Adrenal gland (tissue), 5 donors: Measurements from ENCODE around the gene KCTD10.

Experiments
- POLR2A ChIP-seq, 2 donors: fragments of 450-650 bp; IDR thresholded peaks; one replicate each; pipeline ENCODE4 v1.6.1; 2017; ENCODE audit warnings: antibody characterized with exemption in 2 of 2, mild to moderate bottlenecking in 2 of 2, moderate library complexity in 1 of 2
- TF ChIP-seq, protein P1 (sequence below), 6 experiments: fragments of 450-650 bp in 4 of 6; fragments of 200-600 bp in 2 of 6; sonication (generic) in 1 of 6; IDR thresholded peaks; 1 replicate in 5 of 6; 2 replicates in 1 of 6; pipeline versions ENCODE4 v1.5.1 to v1.8.0; 2016 to 2021; ENCODE audit warnings: antibody characterized with exemption in 6 of 6, mild to moderate bottlenecking in 2 of 6, moderate library complexity in 1 of 6
- donor health status: DM: no; HTN: no; CAD: no.

DNA sequence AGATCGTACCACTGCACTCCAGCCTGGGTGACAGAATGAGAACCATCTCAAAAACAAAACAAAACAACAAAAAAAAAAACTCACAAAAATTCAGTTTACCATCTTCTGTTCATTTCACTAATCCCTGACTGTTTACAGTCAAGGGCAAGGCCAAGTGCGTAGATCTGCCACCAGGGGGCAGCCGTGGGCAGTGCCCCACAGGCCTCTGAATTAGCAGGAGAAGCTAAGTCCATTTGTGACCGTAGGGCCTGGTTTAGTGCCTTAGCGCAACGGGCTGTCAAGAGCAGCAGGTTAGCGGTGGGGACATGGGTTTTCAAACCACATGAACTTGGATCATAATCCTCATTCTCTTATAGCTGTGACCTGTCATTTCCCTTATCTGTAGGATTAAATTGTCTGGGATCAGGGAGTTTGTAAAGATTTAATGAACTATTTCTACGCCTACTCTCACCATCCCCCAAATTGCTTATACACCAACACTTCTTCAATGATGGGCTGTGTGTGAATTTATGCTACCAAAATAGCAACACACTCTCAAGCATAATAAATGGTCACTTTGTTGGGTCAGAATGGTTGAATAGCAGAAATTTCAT, 49.0 kb downstream of the KCTD10 start:
- TF ChIP-seq, protein P1, sequence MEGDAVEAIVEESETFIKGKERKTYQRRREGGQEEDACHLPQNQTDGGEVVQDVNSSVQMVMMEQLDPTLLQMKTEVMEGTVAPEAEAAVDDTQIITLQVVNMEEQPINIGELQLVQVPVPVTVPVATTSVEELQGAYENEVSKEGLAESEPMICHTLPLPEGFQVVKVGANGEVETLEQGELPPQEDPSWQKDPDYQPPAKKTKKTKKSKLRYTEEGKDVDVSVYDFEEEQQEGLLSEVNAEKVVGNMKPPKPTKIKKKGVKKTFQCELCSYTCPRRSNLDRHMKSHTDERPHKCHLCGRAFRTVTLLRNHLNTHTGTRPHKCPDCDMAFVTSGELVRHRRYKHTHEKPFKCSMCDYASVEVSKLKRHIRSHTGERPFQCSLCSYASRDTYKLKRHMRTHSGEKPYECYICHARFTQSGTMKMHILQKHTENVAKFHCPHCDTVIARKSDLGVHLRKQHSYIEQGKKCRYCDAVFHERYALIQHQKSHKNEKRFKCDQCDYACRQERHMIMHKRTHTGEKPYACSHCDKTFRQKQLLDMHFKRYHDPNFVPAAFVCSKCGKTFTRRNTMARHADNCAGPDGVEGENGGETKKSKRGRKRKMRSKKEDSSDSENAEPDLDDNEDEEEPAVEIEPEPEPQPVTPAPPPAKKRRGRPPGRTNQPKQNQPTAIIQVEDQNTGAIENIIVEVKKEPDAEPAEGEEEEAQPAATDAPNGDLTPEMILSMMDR (IDR thresholded peaks at IDR 0.05): peak; percentile 74 to 99 (median 90)
- no peak for TF ChIP-seq POLR2A (IDR thresholded peaks at IDR 0.05)
